Measurements from ENCODE around the gene ZSCAN5C.
"Not testable (repeated sequence)": the region's sequence is repeated elsewhere in the genome, so short reads cannot be mapped to it uniquely, and the experiment has no call there.

Gene ZSCAN5C

DNA sequence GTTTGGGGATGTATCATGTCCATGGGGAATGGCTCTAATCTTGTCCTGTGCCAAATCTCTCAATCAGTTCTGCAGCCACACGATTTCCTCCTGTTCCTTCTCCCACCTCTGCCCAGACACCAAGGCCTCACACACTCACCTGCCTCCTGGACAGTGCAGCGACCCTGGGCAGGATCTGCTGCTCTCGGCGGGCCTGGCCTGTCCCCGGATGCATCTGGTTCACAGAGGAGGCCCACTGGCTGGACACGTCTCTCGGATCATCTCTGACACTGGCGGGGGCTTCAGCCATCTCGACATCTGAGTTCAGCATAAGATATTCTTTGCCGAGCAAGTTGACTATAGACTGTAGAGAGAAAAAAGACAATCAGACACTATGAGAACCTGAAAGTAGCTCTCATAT lies 10.4 kb upstream of the ZSCAN5C start:
- DNase-seq (ENCODE audit: low spot score), result no peak

DNA sequence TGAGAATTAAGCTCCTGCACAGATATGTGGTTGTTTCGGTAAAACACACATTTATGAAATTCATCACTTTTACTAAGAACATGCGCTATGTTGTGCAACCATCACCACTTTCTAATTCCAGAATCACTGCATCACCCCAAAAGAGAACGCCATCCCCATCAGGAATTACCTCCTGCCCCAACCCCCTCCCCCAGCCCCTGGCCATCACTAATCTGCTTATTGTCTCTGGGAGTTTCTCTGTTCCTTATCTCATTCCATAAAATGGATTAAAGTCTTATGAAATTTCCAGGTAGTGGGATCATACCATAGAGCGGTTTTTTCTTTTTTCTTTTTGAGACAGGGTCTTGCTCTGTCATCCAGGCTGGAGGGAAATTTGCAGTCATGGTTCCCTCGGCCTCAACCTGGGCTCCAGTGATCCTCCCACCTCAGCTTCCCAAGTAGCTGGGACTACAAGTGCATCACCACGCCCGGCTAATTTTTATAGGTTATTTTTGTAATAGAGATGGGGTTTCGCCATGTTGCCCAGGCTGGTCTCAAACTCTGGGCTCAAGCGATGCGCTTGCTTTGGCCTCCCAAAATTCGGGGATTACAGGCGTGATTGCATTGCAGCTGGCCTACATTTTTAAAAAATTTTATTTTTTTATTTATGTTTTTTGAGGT lies 8.0 kb upstream of the ZSCAN5C start:
- DNase-seq (ENCODE audit: low spot score), result no peak

DNA sequence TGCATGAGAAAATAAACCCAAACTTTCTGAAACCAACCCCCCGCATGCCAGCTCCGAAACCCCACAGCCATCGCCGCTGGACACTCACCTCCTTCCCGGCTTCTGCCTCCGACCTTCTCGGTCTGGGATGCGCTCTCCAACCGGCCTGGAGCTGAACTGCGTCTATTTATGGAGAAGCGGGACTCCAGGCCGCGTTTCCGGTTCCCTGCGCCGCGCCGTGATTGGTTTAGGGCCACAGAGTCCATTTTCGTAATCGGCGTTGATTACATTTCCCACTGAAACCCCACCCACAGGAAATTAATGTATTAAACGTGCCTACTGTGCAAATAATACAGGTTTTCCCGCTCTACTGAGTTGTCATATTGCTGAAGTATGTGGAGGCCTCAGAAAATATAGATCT lies 4.4 kb upstream of the ZSCAN5C start, which contains the start of gene ZSCAN5B:
ZSCAN5B (minus strand) TSS at position 138 of the 400 bp plus-strand sequence. CDS start 4,731 bp downstream, outside the sequence.
- not testable (repeated sequence) for DNase-seq (ENCODE audit: low spot score)

DNA sequence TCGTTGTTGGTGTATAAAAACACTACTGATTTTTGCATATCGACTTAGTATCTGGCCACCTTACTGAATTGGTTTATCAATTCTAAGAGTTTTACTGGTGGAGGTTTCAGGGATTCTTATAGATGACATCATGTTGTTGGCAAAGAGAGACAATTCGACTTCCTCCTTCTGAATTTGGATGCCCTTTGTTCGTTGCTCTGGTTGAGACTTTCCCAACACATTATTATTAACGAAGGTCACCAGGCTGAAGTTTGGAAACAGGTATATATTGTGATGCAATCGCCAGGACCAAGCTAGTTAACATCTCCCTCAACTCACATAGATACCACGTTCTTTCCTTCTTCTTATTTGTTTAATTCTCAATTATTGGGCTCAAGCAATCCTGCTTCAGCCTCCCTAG lies 2.4 kb upstream of the ZSCAN5C start:
- DNase-seq (ENCODE audit: low spot score), result no peak

DNA sequence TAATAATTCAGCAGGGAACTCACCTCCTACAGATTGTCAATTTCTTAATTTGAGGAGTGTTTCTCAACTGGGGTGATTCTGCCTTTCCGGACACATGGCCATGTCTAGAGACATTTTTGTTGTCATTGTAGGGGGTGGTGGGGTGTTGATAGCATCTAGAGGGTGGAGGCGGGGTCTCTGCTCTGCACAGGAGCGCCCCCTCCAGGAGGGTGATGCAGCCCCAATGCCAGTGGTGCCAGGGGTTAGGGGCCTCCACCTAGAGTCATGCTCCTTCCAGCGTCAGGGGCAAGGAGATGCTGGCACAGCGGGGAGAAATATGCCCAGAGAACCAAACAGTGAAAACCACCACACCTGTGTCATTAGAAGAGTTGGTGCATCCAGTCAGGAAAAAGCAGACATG lies 5.5 kb downstream of the ZSCAN5C start:
- not testable (repeated sequence) for DNase-seq (ENCODE audit: low spot score)

DNA sequence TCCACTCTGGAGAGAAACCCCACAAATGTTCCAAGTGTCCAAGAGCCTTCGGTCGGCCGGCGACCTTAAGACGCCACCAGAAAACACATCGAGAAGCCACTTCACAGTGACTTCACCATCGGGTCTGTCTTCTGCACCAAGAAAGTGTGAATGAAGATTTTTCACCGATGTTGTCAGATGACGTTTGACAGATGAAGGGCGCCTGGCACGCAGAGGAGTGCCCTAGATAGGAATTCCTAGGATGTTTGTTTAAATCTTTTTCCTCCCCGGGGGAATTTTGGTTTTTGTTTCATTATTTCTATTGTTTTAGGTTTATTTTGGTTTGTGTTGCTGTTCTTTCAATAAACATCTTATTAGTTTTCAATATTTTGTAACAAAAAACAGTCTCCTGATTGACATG lies 7.0 kb downstream of the ZSCAN5C start:
- no peak for DNase-seq (ENCODE audit: low spot score)

DNA sequence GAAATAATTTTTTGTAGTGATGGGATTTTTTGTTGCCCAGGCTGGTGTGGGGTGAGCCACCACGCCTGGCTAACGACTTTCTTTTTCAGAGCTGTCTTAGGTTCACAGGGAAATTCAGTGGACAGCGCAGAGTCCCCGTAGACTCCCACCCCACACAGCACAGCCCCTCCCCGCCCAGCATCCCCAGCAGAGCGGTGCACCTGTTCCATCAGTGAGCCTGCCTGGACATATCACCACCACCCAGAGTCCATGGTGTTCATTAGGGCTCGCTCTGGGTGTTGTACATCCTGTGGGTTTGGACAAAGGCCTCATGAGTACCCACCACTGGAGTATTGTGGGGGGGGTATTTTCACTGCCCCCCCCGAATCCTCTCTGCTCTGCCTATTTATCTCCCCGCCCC lies 8.0 kb downstream of the ZSCAN5C start:
- DNase-seq (ENCODE audit: low spot score), result not testable (repeated sequence)

DNA sequence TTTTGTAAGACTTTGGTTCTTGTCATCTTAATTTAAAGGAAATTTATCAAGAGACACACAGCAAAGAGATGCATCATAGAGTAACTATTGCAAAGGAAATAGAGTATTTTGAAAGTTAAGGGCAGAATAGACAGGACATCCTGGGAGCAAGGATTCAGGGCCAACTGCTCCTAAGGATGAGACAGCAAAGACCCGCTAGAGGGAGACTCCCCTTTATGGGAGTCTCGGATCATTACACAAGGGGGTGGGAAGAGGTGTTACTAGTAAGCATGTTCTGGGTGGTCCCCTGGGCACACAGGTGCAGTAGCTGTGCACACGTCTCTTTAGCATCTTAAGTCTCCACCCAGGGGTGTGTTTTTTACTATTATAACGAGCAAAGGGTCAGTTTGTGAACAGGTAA lies 9.6 kb downstream of the ZSCAN5C start:
- no peak for DNase-seq (ENCODE audit: low spot score)

DNA sequence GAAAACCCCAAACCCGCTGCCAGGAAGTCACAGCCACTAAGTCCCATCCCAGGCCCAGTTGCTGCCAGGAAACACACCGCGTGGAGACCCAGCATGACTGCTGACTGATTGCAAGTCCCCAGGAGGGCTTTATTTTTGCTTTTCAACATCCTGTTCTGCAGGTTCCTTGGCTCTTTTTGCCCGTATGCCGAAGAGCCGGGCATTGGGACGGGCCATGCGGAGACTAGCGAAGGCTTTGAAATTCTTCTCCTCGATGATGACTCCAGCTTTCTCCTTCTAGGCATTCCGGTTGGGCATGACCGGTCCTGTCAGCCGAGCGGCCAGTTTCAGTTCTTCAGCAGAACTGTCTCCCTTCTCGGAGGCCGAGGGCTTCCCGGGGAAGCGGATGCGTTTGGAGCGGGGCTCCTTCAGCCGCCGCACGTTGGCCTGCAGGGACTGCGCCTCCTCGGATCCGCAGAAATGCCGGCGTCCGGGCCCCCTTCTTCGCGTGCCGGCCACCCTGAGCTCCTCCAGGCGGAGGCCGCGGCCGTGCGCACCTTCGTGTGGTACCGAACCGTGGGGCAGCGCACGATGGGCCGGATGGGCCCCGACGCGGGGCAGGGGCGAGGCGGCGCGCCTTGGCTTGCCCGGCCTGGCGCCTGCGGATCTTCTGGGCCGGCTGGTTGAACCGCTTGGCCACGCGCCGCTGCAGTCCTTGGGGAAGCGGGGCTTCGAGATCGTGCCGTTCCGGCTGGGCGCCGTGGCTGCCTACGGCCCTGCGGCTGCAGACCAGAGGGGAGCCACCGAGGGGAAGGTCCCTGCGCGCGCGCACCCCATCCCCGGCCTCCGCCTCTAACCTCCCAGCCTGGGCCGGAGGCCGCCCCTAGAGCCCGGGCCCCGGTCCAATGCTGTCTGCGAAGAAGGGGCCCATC lies 15.2 kb downstream of the ZSCAN5C start:
- no peak for DNase-seq (ENCODE audit: low spot score)

DNA sequence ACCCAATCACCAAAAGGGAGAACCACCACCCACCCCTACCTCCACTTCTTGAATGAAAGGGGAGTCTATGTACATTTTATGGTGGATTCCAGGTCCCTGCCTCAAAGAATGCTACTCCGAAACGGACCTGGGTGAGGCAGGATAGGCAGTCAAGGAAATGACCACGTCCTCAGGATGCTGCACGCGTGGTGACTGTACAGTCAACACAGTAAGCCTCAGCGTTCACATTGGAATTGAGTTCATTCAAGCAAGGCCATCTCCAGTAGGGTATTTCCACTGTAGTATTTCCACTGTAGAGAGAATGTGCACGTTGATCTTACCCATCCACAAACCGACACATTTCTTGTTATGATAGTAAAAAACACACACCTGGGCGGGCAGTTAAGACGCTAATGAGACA lies 16.9 kb downstream of the ZSCAN5C start:
- no peak for DNase-seq (ENCODE audit: low spot score)

DNA sequence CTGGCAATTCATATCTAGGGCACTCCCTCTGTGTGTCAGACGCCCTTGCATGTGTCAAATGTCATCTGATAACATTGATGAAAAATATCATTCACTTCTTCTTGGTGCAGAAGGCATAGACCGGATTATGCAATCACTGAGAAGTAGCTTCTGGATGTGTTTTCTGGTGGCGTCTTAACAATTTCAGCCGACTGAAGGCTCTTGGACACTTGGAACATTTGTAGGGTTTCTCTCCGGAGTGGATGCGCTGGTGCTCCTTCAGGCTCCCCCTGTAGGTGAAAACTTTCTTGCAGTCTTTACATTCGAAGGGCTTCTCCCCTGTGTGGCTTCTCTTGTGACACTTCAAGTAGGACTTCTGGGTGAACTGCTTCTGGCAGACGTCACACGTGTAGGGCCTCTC lies 19.4 kb downstream of the ZSCAN5C start:
- DNase-seq (ENCODE audit: low spot score), result not testable (repeated sequence)

DNA sequence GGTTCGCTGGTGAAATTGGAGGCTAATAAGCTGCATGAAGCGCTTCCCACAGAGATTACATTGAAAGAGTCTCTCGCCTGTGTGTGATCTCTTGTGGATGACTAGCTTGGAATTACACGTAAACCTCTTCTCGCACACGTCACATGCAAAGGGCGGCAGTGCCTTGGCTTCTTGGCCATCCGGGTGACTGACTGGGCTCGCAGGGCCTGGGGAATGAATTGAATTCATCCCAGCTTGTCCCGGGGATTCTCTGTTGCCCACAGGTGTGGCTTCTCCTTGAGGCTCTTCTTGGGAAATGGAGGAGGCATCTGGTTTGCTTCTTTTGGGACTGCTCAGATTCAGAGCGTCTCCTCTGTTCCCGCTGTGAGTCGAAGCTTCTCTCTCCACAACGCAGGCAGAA lies 19.8 kb downstream of the ZSCAN5C start:
- no peak for DNase-seq (ENCODE audit: low spot score)

DNA sequence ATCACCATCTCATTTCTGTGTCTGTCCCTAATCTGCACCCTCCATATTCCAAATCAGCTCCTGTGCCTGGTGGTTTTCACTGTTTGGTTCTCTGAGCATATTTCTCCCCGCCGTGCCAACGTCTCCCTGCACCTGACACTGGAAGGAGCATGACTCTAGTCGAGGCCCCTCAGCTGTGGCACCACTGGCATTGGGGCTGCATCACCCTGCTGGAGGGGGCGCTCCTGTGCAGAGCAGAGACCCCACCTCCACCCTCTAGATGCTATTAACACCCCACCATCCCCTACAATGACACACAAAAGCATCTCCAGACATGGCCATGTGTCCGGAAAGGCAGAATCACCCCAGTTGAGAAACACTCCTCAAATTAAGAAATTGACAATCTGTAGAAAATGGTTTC lies 20.8 kb downstream of the ZSCAN5C start:
- DNase-seq (ENCODE audit: low spot score), result no peak

DNA sequence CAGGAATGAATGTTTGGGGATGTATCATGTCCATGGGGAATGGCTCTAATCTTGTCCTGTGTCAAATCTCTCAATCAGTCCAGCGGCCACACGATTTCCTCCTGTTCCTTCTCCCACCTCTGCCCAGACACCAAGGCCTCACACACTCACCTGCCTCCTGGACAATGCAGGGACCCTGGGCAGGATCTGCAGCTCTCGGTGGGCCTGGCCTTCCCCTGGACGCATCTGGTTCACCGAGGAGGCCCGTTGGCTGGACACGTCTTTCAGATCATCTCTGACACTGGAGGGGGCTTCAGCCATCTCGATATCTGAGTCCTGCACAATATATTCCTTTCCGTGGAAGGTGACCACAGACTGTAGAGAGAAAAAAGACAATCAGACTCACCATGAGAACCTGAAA lies 21.4 kb downstream of the ZSCAN5C start:
- DNase-seq (ENCODE audit: low spot score), result no peak

DNA sequence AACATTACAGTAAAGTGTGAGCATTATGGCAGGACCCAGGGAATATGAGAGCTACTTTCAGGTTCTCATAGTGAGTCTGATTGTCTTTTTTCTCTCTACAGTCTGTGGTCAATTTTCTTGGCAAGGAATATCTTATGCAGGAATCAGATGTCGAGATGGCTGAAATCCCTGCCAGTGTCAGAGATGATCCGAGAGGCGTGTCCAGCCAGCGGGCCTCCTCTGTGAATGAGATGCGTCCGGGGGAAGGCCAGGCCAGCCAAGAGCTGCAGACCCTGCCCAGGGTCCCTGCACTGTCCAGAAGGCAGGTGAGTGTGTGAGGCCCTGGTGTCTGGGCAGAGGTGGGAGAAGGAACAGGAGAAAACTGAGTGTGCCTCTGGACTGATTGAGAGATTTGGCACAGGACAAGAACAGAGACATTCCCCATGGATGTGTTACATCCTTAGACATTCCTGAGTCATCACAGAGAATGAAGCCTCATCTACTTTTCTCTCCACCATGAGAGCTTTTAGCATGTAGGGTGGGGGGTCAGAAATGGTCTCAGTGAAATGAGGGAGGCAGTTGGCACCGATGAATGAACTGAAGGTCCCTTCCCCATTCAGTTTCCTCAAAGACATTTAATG lies 43.2 kb downstream of the ZSCAN5C start:
- peak; percentile 32 for DNase-seq (ENCODE audit: low spot score)

DNA sequence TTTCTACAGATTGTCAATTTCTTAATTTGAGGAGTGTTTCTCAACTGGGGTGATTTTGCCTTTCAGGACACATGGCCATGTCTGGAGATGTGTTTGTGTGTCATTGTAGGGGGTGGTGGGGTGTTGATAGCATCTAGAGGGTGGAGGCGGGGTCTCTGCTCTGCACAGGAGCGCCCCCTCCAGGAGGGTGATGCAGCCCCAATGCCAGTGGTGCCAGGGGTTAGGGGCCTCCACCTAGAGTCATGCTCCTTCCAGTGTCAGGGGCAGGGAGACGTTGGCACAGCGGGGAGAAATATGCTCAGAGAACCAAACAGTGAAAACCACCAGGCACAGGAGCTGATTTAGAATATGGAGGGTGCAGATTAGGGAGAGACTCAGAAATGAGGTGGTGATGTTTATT lies 43.7 kb downstream of the ZSCAN5C start:
- DNase-seq (ENCODE audit: low spot score), result not testable (repeated sequence)

DNA sequence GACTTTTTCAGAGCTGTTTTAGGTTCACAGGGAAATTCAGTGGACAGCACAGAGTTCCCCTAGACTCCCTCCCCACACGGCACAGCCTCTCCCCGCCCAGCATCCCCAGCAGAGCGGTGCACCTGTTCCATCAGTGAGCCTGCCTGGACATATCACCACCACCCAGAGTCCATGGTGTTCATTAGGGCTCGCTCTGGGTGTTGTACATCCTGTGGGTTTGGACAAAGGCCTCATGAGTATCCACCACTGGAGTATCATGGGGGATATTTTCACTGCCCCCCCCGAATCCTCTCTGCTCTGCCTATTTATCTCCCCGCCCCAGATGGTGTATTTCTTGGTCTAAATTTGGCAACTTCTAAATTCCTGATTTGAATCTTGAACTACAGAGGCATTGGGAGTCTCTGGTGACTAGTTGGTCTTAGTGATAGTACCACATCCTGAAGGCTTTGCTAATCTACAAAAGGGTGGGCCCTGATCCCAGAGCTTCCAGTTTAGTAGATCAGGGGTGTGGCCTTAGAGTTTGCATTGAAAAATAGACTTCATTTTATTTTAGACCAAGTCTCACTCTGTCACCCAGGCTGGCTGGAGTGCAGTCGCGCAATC lies 46.8 kb downstream of the ZSCAN5C start:
- not testable (repeated sequence) for DNase-seq (ENCODE audit: low spot score)

DNA sequence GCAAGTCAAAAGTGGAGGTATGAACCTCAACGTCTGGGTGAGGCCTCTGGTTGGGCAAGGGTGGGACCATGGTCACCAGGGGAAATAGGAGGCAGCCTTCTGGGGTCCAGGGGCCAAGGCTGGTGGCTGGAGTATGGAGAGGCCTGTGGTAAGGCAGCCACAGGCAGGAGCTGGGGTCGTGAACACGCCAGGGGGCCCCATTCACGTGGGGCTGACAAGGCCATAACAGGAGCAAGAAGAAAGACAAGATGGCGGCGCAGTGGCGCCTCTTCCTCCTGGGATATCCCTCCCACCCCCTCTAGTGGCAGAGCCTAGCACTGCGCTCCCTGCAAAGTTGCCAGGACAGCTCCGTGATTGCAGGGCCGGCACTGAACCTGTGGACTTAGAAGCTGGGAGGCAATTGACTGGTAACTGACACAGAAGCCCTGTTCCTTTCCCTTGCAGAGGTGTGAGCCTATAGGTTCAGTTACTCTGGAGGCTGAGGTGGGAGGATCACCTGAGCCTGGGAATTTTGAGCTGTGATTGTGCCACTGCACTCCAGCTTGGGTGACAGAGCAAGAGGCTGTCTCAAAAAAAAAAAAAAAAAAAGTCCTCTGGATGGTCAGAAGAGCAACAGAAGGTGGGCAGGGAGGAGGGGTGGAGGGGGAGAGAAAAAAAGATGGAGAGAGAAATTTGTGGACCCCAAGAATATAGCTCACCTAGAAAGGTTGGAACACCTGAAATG lies 50.8 kb downstream of the ZSCAN5C start:
- DNase-seq (ENCODE audit: low spot score), result peak; percentile 90

DNA sequence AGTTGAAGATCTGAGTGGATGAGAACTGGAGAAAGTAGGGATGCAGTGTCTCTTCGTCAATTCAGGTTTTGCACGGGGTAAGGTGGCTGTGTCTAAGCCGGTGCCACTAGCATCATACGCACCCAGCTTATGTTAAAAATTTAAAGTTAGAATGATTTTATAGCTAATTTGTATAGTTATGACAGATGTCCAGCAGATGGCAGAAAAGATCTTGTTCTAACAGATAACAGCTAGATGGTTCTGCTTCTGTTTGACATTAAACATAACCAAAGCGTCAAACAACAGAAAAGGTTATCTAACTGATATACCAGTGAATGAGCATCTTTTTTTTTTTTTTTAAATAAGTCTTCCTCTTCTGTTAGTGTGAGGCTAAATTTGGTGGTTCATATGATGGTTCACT lies 51.7 kb downstream of the ZSCAN5C start:
- DNase-seq (ENCODE audit: low spot score), result peak; percentile 84

DNA sequence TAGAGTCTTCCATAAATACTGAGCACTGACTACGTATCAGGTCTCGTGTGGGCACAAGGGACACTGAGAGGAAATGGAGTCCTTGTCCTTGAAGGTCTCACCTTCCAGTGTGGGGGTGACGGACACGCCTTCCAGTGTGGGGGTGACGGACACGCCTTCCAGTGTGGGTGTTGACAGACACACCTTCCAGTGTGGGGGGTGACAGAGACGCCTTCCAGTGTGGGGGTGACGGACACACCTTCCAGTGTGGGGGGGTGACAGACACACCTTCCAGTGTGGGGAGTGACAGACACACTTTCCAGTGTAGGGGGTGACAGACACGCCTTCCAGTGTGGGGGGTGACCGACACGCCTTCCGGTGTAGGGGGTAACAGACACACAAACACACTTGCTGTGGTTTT lies 56.2 kb downstream of the ZSCAN5C start:
- DNase-seq (ENCODE audit: low spot score), result no peak

Data from RKO (cell line).